Epithelial cell of esophagus (primary cell): Measurements from ENCODE around the gene DNASE2B.

Source experiments
- DNase-seq: peaks from one replicate; pipeline ENCODE4 v3.0.0; 2010; ENCODE audit warnings: low read depth
- H3K4me3 ChIP-seq: 2 replicates; pipeline ENCODE4 v1.5.1; 2011; ENCODE audit warnings: mild to moderate bottlenecking, low read length, control low read depth
- TF ChIP-seq, protein P1 (sequence below): IDR thresholded peaks from 2 replicates; pipeline ENCODE4 v1.5.1; 2011; ENCODE audit warnings: low read depth, mild to moderate bottlenecking, low read length, control low read depth, inconsistent platforms; ENCODE audit not compliant: insufficient read depth; ENCODE audit errors: missing control alignments

The DNASE2B gene

DNA sequence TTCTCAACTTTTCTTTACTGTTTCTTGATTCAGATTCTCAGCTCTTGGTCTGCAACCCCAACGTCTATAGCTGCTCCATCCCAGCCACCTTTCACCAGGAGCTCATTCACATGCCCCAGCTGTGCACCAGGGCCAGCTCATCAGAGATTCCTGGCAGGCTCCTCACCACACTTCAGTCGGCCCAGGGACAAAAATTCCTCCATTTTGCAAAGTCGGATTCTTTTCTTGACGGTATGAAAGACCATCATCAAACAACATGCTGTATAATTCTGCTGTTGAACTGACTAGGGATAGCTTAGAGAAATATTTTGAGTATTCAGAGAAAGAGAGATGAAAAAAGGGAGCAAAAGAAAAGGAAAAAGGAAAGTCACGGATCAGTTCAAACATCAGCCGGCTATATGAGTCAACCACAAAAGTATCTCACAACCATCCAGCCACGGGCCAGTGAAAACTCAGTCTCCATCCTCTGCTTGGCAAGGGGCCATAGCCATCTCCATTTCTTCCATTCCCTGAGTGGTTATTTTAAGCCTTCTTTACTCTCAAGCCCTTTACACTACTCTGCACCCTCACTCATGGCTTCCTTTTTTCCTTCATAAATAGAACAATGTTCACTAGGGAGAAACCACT, 14.1 kb downstream of the DNASE2B start:
- H3K4me3 ChIP-seq: no peak overlapping the region
- peak; percentile 27 for DNase-seq
- TF ChIP-seq, protein P1, sequence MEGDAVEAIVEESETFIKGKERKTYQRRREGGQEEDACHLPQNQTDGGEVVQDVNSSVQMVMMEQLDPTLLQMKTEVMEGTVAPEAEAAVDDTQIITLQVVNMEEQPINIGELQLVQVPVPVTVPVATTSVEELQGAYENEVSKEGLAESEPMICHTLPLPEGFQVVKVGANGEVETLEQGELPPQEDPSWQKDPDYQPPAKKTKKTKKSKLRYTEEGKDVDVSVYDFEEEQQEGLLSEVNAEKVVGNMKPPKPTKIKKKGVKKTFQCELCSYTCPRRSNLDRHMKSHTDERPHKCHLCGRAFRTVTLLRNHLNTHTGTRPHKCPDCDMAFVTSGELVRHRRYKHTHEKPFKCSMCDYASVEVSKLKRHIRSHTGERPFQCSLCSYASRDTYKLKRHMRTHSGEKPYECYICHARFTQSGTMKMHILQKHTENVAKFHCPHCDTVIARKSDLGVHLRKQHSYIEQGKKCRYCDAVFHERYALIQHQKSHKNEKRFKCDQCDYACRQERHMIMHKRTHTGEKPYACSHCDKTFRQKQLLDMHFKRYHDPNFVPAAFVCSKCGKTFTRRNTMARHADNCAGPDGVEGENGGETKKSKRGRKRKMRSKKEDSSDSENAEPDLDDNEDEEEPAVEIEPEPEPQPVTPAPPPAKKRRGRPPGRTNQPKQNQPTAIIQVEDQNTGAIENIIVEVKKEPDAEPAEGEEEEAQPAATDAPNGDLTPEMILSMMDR: no peak

DNA sequence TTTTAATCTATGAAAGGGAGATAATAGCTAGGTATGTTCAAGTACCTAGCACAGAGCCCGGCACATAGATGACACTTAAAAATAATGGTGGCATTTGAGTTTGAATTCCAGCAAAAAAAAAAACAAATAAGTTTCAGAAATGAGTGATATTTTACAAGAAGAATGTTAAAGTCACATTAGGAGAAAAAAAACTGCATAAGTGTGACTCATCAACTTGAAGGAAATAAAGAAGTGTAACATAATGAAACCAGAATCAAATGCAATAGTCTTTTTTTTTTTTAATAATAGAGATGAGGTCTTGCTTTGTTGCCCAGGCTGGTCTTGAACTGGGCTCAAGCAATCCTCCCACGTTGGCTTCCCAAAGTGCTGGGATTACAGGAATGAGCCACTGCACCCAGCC, 17.1 kb downstream of the DNASE2B start:
- TF ChIP-seq, protein P1: no peak
- H3K4me3 ChIP-seq: no peak overlapping the region
- DNase-seq: peak; percentile 15

DNA sequence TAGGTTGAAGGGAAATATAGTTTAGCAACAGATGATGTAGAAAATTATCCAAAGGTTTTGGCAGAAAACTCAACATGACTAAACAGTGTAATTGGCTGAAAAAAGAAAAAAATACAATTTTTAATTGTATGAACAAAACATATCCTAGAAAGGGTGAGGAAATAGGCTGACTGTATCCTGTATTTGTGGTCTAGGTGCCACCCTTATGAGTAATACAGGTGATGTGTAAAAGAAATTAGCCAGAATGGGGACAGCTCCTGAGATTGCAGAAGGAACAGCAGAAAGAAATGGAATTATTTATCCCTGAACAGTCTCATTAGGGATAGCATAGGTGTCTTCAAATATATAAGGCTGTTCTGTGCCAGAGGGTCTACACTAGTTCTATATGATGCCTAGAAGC, 24.6 kb downstream of the DNASE2B start:
- no peak overlapping the region for H3K4me3 ChIP-seq
- TF ChIP-seq, protein P1: no peak
- peak; percentile 81 for DNase-seq

DNA sequence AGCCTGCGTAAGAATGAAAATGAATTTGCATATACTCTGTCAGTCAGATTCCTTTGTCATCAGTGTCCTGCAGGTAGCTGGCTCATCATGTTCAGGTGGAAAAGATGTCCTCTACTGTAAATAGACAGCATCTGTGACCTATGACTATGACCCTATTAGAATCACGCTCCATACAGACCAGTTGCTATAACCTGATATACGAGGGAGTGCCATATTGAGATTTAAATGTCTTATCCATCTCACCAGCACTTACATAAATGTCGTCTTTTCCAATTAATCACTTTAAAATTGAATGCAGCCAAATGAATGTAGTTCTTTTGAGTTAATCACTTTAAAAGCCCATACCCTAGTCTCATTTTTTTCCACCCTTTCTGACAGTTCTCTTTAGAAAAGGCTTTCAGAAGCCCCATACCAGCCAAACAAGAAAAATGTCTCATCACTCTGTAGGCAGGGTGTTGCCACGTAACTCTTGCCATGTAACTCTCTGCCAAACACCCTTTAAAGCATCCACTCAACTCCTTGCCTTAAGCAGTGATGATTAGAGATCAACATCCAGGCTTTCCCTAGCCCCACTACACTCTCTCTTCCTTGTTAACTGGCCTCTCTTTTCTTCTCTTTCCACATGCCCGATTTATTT, 26.3 kb downstream of the DNASE2B start:
- no peak for DNase-seq
- no peak overlapping the region for H3K4me3 ChIP-seq
- TF ChIP-seq, protein P1: no peak

DNA sequence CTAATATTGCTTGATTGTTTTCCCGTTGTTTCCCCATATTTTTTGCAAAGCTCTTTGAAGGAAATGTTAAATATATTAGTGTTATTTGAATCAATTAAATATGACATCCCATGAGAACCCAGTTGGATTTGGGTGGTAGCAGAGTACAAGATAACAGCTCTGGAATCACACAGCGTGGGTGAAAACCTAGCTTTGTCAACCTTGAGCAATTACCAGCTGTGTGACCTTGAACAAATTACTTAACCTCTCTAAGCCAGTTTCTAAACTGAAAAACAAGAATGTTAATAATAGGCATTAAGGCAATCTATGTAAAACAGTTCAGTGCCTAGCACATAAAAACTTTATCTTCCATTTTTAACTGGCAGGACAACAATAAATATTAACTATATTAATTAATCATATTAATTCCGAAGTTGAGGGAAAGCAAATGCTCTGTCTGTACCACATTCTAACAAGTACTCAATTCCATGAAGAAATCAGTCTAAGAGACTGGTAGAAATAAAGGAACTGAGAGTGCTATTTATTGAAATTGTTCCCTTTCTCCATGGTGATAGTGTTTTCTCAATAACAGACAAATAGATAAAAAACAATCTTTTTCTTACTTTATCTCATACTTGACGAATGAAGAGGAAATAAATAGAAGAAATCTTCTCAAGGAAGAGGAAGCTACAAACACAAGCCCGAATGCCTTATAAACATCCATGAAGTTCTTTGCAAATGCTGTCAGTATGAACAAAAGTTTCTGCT, 27.0 kb downstream of the DNASE2B start:
- TF ChIP-seq, protein P1: no peak
- H3K4me3 ChIP-seq: no peak overlapping the region
- no peak for DNase-seq

DNA sequence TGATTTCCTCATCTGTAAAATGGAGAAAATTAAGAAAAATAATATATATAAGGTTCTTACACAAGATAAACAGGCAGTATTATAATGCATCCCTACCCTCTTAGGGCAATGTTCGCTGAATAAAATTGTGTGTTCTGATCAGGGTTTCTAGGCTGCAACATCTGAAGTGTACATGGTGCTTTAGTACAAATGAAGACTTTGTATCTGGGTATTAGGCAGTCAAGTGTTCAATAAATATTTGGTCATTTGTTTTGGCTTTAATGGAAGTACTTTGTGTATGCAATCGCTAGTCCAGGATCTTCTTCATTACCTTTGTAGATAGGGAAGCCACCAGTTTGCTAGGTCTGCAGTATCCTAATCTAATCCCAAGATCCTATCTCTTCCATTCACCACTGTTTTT, 28.1 kb downstream of the DNASE2B start:
- no peak overlapping the region for H3K4me3 ChIP-seq
- TF ChIP-seq, protein P1: no peak
- DNase-seq: no peak
